ENCODE measurements around the gene ZNF699.
"Not testable (repeated sequence)": the region's sequence is repeated elsewhere in the genome, so short reads cannot be mapped to it uniquely, and the experiment has no call there.

The ZNF699 gene

GRCh38 chr19:9289231-9289884 is 20.3 kb downstream of the ZNF699 start:
- Histone ChIP-seq H2AFZ (no peak overlapping the region), H3K27ac (no peak overlapping the region), H3K9ac (no peak overlapping the region), H3K36me3 (ENCODE audit: control insufficient read depth, insufficient read depth, low read length) (no peaks in the 10 kb centered on the region), H3K4me1 (no peaks in the 10 kb centered on the region), H3K4me3 (ENCODE audit: low read depth, low read length) (no peak overlapping the region), H3K4me2 (ENCODE audit: low read length) (no peak overlapping the region), H3K27me3 (ENCODE audit: control insufficient read depth, insufficient read depth, low read length) (no peaks in the 10 kb centered on the region), H3K9me3 (ENCODE audit: control insufficient read depth, low read length) (no peaks in the 10 kb centered on the region), H3K79me2 (no peaks in the 10 kb centered on the region)
- TF ChIP-seq, protein P1, sequence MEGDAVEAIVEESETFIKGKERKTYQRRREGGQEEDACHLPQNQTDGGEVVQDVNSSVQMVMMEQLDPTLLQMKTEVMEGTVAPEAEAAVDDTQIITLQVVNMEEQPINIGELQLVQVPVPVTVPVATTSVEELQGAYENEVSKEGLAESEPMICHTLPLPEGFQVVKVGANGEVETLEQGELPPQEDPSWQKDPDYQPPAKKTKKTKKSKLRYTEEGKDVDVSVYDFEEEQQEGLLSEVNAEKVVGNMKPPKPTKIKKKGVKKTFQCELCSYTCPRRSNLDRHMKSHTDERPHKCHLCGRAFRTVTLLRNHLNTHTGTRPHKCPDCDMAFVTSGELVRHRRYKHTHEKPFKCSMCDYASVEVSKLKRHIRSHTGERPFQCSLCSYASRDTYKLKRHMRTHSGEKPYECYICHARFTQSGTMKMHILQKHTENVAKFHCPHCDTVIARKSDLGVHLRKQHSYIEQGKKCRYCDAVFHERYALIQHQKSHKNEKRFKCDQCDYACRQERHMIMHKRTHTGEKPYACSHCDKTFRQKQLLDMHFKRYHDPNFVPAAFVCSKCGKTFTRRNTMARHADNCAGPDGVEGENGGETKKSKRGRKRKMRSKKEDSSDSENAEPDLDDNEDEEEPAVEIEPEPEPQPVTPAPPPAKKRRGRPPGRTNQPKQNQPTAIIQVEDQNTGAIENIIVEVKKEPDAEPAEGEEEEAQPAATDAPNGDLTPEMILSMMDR (IDR thresholded peaks at IDR 0.05) = no peak

DNA sequence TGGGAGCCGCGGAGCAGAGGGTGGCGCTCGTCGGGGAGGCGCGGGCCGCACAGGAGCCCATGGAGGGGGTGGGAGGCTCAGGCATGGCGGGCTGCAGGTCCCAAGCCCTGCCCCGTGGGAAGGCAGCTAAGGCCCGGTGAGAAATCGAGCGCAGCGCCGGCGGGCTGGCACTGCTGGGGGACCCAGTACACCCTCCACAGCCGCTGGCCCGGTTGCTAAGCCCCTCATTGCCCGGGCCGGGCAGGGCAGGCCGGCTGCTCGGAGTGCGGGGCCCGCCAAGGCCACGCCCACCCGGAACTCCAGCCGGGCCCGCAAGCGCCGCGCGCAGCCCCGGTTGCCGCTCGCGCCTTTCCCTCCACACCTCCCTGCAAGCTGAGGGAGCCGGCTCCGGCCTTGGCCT is 26.2 kb downstream of the ZNF699 start:
- H2AFZ ChIP-seq; H3K79me2 ChIP-seq; H3K4me2 ChIP-seq (ENCODE audit: low read length); H3K4me1 ChIP-seq; H3K27ac ChIP-seq; H3K9ac ChIP-seq; H3K9me3 ChIP-seq (ENCODE audit: control insufficient read depth, low read length); H3K27me3 ChIP-seq (ENCODE audit: control insufficient read depth, insufficient read depth, low read length); H3K36me3 ChIP-seq (ENCODE audit: control insufficient read depth, insufficient read depth, low read length); H3K4me3 ChIP-seq (ENCODE audit: low read depth, low read length): not testable (repeated sequence)

DNA sequence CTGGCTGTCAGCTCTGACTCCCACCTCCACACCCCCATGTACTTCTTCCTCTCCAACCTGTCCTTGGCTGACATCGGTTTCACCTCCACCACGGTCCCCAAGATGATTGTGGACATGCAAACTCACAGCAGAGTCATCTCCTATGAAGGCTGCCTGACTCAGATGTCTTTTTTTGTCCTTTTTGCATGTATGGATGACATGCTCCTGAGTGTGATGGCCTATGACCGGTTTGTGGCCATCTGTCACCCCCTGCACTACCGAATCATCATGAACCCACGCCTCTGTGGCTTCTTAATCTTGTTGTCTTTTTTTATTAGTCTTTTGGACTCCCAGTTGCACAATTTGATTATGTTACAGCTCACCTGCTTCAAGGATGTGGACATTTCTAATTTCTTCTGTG is 58.4 kb downstream of the ZNF699 start:
- Histone ChIP-seq H3K79me2 (no peaks in the 10 kb centered on the region), H3K9me3 (ENCODE audit: control insufficient read depth, low read length) (no peaks in the 10 kb centered on the region), H3K4me1 (no peaks in the 10 kb centered on the region), H3K9ac (no peak overlapping the region), H3K4me3 (ENCODE audit: low read depth, low read length) (no peak overlapping the region), H3K27me3 (ENCODE audit: control insufficient read depth, insufficient read depth, low read length) (no peaks in the 10 kb centered on the region), H3K27ac (no peak overlapping the region), H3K36me3 (ENCODE audit: control insufficient read depth, insufficient read depth, low read length) (no peaks in the 10 kb centered on the region), H3K4me2 (ENCODE audit: low read length) (no peak overlapping the region), H2AFZ (no peak overlapping the region)
- TF ChIP-seq, protein P1 (IDR thresholded peaks at IDR 0.05) = no peak

GRCh38 chr19:9250630-9251029 is 59.0 kb downstream of the ZNF699 start, which contains the start of gene OR7E24:
Gene OR7E24, plus strand, starts transcription at chr19:9250930. Its CDS starts 114 bp downstream, at chr19:9251044.
- no peak within 1 kb of the TSS for H3K4me3 ChIP-seq (ENCODE audit: low read depth, low read length)
- no peaks in the 10 kb centered on the region for H3K27me3 ChIP-seq (ENCODE audit: control insufficient read depth, insufficient read depth, low read length)
- H3K9me3 ChIP-seq (ENCODE audit: control insufficient read depth, low read length) = no peaks in the 10 kb centered on the region
- no peaks in the 10 kb centered on the region for H3K4me1 ChIP-seq
- H3K9ac ChIP-seq = no peak within 1 kb of the TSS
- no peaks in the 10 kb centered on the region for H3K79me2 ChIP-seq
- no peak within 1 kb of the TSS for H3K27ac ChIP-seq
- H2AFZ ChIP-seq = no peak within 1 kb of the TSS
- TF ChIP-seq, protein P1 (IDR thresholded peaks at IDR 0.05) = no peak
- H3K4me2 ChIP-seq (ENCODE audit: low read length) = no peak within 1 kb of the TSS
- no peaks in the 10 kb centered on the region for H3K36me3 ChIP-seq (ENCODE audit: control insufficient read depth, insufficient read depth, low read length)

All from parathyroid adenoma (tissue), 2 donors.